NCI-H1694 treated with DMSO at 0.1 percent for 48 hours (cell line): ENCODE measurements around the gene GALNT17.
A peak's percentile ranks its signal among the peaks of the same experiment; 100 is the strongest.

Experiments used
- DNase-seq: peaks from one replicate; lab custom pipeline; 2025; lab: John Stamatoyannopoulos, UW

The GALNT17 gene

GRCh38 chr7:71746006-71746405 lies 614.1 kb downstream of the GALNT17 start:
- no peak for DNase-seq

GRCh38 chr7:71750290-71750689 lies 618.3 kb downstream of the GALNT17 start:
- no peak for DNase-seq

GRCh38 chr7:71752171-71752935 lies 620.4 kb downstream of the GALNT17 start:
- peak; percentile 3 for DNase-seq

GRCh38 chr7:71753236-71753635 lies 621.3 kb downstream of the GALNT17 start:
- no peak for DNase-seq

GRCh38 chr7:71753956-71754664 lies 622.2 kb downstream of the GALNT17 start:
- no peak for DNase-seq

- DNase-seq, result no peak
These were observed 622.9 kb downstream of the GALNT17 start for GRCh38 chr7:71754828-71755227.

- DNase-seq, result no peak
These were observed 629.4 kb downstream of the GALNT17 start for GRCh38 chr7:71761336-71761735.
